ENCODE measurements around the gene UPK1B. TPM values are rescaled to one million over a fixed set of nuclear protein-coding genes. Genes with fewer than 3 reads are reported as not detected.

Gene UPK1B
- total and polyA plus RNA-seq, 4 donors, result 0.21 to 2.1 (median 0.56) TPM

DNA sequence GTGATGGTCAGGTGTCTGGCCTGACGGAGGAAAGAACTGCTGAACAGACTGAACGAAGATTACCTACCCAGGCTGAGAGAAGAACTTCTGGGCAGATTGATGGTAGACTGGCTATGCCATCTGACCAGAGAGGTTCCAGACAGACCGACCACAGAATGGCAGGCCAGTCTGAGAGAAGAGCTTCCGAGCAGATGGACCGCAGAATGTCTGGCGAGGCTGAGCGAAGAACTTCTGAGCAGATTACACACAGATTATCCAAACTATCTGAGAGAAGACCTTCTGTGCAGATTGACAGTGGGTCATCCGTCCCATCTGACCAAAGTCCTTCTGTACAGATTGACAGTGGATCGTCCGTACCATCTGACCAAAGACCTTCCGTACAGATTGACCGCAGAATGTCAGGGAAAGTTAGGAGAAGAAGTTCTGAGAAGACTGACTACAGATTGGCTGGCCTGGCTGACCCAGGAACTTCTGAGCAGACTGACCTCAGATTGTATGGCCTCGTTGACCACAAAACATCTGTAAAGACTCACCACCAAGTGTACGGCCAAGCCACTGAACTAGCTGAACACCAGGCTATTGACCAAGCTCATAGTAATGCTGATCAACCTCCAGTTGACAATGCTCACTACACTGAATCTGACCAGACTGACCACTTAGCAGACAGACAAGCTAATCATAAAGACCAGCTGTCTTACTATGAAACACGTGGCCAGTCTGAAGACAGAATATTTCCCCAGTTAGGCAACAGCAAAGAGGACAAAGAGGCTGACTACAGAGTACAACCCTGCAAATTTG lies 26.6 kb upstream of the UPK1B start:
- TF ChIP-seq, protein P1, sequence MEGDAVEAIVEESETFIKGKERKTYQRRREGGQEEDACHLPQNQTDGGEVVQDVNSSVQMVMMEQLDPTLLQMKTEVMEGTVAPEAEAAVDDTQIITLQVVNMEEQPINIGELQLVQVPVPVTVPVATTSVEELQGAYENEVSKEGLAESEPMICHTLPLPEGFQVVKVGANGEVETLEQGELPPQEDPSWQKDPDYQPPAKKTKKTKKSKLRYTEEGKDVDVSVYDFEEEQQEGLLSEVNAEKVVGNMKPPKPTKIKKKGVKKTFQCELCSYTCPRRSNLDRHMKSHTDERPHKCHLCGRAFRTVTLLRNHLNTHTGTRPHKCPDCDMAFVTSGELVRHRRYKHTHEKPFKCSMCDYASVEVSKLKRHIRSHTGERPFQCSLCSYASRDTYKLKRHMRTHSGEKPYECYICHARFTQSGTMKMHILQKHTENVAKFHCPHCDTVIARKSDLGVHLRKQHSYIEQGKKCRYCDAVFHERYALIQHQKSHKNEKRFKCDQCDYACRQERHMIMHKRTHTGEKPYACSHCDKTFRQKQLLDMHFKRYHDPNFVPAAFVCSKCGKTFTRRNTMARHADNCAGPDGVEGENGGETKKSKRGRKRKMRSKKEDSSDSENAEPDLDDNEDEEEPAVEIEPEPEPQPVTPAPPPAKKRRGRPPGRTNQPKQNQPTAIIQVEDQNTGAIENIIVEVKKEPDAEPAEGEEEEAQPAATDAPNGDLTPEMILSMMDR (IDR thresholded peaks at IDR 0.05; ENCODE audit: control extremely low read depth, extremely low read depth), result no peak
- no peak overlapping the region for H3K4me3 ChIP-seq

DNA sequence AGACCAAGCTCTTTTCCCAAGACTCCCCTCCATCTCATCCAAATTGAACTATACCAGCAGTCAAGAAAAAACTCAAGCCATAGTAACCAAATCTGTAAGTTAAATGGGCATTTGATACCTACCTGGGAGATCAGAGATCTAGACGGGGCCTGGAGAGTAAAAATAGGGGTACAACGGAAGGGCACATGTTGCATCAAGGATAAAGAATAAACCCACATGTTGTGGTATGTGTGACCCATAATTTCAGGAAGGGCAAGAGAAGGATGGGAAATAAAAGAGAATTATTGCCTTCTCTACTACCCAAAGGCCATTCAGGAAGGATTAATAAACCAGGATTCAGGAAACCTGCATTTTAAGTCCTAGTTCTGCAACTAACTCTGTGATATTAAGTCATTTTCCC lies 25.9 kb upstream of the UPK1B start:
- Histone ChIP-seq H3K27me3 (ENCODE audit: control insufficient read depth in 3 of 3, insufficient read depth in 3 of 3, low read length in 2 of 3) (no peaks in the 10 kb centered on the region), H3K4me1 (ENCODE audit: control insufficient read depth in 5 of 5, insufficient read depth in 5 of 5, low read length in 5 of 5) (no peaks in the 10 kb centered on the region), H3K4me3 (no peak overlapping the region), H3K36me3 (ENCODE audit: control insufficient read depth in 4 of 4, insufficient read depth in 4 of 4, low read length in 4 of 4) (no peaks in the 10 kb centered on the region), H3K27ac (ENCODE audit: low read depth in 1 of 2, low read length in 1 of 2) (no peak overlapping the region), H3K9ac (ENCODE audit: insufficient read depth in 1 of 2, low read length in 2 of 2) (no peak overlapping the region), H3K9me3 (ENCODE audit: control insufficient read depth in 4 of 4, insufficient read depth in 3 of 4, low read length in 3 of 4) (no peaks in the 10 kb centered on the region)
- WGBS, 2 donors, result 45 to 47% methylated on average over 2 of the region's 2 CpGs
- DNase-seq, result no peak
- TF ChIP-seq, protein P1 (IDR thresholded peaks at IDR 0.05; ENCODE audit: control extremely low read depth, extremely low read depth), result no peak
- no peak for ATAC-seq (ENCODE audit: insufficient read depth, low FRiP score)

More for the DNA sequence above, 26.6 kb upstream of the UPK1B start:
- Histone ChIP-seq H3K36me3 (ENCODE audit: control insufficient read depth in 4 of 4, insufficient read depth in 4 of 4, low read length in 4 of 4) (no peaks in the 10 kb centered on the region), H3K27ac (ENCODE audit: low read depth in 1 of 2, low read length in 1 of 2) (no peak overlapping the region), H3K9ac (ENCODE audit: insufficient read depth in 1 of 2, low read length in 2 of 2) (no peak overlapping the region), H3K4me1 (ENCODE audit: control insufficient read depth in 5 of 5, insufficient read depth in 5 of 5, low read length in 5 of 5) (no peaks in the 10 kb centered on the region), H3K27me3 (ENCODE audit: control insufficient read depth in 3 of 3, insufficient read depth in 3 of 3, low read length in 2 of 3) (no peaks in the 10 kb centered on the region), H3K9me3 (ENCODE audit: control insufficient read depth in 4 of 4, insufficient read depth in 3 of 4, low read length in 3 of 4) (no peaks in the 10 kb centered on the region)
- DNase-seq (no peak), ATAC-seq (ENCODE audit: insufficient read depth, low FRiP score) (no peak)
- WGBS, 2 donors, result 91 to 94% methylated on average over 15 of the region's 15 CpGs

DNA sequence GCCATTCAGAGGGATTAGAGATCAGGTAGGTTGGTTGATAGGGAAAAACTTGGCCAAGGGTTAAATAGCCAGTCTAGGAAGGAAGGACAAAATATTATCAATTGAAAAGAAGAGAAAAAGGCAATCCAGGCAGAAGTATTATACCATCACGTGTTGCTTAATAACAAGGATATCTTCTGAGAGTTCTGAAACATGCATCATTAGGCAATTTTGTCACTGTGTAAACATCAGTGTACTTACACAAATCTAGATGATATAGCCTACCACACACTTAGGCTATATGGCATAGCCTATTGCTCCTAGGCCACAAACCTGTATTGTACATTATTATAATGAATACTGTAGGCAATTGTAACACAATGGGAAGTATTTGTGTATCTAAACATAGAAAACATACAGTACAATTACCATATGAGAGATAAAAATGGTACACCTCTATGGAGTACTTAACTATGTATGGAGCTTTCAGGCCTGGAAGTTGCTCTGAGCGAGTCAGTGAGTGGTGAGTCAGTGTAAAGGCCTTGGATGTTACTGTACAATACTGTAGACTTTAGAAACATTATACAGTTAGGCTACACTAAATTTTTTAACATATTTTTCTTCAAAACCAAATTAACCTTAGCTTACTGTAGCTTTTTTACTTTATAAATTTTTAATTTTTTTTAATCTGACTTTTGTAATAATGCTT lies 24.8 kb upstream of the UPK1B start:
- peaks cover 0 to 4% (median 0%) of the 10 kb centered on the region in 4 donors for H3K9me3 ChIP-seq (ENCODE audit: control insufficient read depth in 4 of 4, insufficient read depth in 3 of 4, low read length in 3 of 4)
- H3K27me3 ChIP-seq (ENCODE audit: control insufficient read depth in 3 of 3, insufficient read depth in 3 of 3, low read length in 2 of 3), result no peaks in the 10 kb centered on the region
- TF ChIP-seq, protein P1 (IDR thresholded peaks at IDR 0.05; ENCODE audit: control extremely low read depth, extremely low read depth), result no peak
- no peaks in the 10 kb centered on the region for H3K36me3 ChIP-seq (ENCODE audit: control insufficient read depth in 4 of 4, insufficient read depth in 4 of 4, low read length in 4 of 4)
- no peaks in the 10 kb centered on the region for H3K4me1 ChIP-seq (ENCODE audit: control insufficient read depth in 5 of 5, insufficient read depth in 5 of 5, low read length in 5 of 5)
- no peak overlapping the region for H3K9ac ChIP-seq (ENCODE audit: insufficient read depth in 1 of 2, low read length in 2 of 2)
- no peak overlapping the region for H3K27ac ChIP-seq (ENCODE audit: low read depth in 1 of 2, low read length in 1 of 2)
- no peak for ATAC-seq (ENCODE audit: insufficient read depth, low FRiP score)
- WGBS, 2 donors, result 92 to 97% methylated on average over 2 of the region's 2 CpGs
- H3K4me3 ChIP-seq, result no peak overlapping the region
- DNase-seq, result no peak

Data from lung (tissue), 12 donors.